ENCODE measurements around the gene MARCHF7. TPM values are rescaled to one million over a fixed set of nuclear protein-coding genes. Genes with fewer than 3 reads are reported as not detected.

MARCHF7 gene
- total RNA-seq, 3 donors from 2014 or later (not counting 1 experiment from before 2014, with no cell fraction given): 60.5 to 96.5 (median 66.8) TPM

DNA sequence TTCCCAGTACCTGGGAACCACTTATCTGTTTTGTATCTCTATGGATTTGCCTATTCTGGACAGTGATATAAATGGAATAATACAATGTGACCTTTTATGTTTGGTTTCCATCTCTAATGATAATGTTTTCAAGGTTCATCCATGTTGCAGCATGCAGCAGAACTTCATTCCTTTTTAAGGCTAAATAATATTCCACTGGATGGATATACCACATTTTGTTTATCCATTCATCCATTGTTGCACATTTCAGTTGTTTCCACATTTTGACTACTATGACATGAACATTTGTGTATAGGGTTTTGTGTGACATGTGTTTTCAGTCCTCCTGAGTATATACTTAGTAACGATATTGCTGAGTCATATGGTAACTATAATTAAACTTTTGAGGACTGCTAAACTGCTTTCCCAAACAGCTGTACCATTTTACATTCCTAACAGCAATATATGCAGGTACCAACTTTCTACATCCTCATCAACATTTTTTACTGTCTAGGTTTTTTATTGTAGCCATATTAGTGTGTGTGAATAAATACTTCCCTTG lies 17.7 kb upstream of the MARCHF7 start:
- intact Hi-C loops (cut with micrococcal nuclease): no loop called here
- H3K27ac Mint-ChIP-seq: no peak overlapping the region
- no peak overlapping the region for H3K4me3 ChIP-seq (ENCODE audit: low read length)
- no peak overlapping the region for H3K27ac ChIP-seq (ENCODE audit: low read length)
- peaks cover 0 to 2% of the 10 kb centered on the region in 2 donors for H3K9me3 Mint-ChIP-seq
- WGBS (ENCODE audit: insufficient coverage): no CpG with 5 or more reads among the region's 1 CpG
- H3K9me3 ChIP-seq (ENCODE audit: control insufficient read depth, insufficient read depth, low read length): no peaks in the 10 kb centered on the region
- DNase-seq (no peak), ATAC-seq (no peak)
- H3K27me3 Mint-ChIP-seq (ENCODE audit: low read depth in 2 of 2): no peaks in the 10 kb centered on the region
- TF ChIP-seq, protein P1, sequence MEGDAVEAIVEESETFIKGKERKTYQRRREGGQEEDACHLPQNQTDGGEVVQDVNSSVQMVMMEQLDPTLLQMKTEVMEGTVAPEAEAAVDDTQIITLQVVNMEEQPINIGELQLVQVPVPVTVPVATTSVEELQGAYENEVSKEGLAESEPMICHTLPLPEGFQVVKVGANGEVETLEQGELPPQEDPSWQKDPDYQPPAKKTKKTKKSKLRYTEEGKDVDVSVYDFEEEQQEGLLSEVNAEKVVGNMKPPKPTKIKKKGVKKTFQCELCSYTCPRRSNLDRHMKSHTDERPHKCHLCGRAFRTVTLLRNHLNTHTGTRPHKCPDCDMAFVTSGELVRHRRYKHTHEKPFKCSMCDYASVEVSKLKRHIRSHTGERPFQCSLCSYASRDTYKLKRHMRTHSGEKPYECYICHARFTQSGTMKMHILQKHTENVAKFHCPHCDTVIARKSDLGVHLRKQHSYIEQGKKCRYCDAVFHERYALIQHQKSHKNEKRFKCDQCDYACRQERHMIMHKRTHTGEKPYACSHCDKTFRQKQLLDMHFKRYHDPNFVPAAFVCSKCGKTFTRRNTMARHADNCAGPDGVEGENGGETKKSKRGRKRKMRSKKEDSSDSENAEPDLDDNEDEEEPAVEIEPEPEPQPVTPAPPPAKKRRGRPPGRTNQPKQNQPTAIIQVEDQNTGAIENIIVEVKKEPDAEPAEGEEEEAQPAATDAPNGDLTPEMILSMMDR (IDR thresholded peaks at IDR 0.05): no peak
- peaks cover 6% of the 10 kb centered on the region for H3K36me3 Mint-ChIP-seq
- no peaks in the 10 kb centered on the region for H3K36me3 ChIP-seq (ENCODE audit: control insufficient read depth, insufficient read depth, low read length)
- H3K4me3 Mint-ChIP-seq: no peak overlapping the region
- H3K4me1 ChIP-seq (ENCODE audit: control insufficient read depth, insufficient read depth, low read length): peaks cover 4% of the 10 kb centered on the region
- H3K27me3 ChIP-seq (ENCODE audit: control insufficient read depth, insufficient read depth, low read length): no peaks in the 10 kb centered on the region
- peaks cover 5 to 7% of the 10 kb centered on the region in 2 donors for H3K4me1 Mint-ChIP-seq

DNA sequence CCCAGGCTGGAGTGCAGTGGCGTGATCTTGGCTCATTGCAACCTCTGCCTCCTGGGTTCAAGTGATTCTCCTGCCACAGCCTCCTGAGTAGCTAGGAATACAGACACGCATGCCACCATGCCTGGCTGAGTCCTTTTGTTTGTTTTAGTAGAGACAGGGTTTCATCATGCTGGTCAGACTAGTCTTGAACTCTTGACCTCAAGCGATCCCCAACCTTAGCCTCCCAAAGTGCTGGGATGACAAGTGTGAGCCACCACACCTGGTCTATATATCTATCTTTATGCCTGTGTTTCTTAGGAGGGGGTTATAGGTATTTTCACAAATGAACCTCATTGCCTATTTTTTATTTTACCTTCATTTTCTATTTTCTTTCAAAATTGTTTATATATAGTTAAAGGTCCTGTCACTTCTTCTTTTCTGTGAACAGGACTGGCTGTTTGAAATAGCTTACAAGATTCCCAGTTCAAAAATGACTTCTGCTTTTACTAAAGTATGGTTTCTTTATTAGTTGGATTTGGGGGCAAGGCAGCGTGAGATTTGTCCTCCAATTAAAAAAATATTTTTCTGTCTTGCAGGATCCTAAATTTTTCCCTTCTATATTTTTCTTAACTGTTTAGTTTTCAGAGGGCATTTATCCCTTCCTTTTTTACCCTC lies 16.4 kb upstream of the MARCHF7 start:
- TF ChIP-seq, protein P1 (IDR thresholded peaks at IDR 0.05): no peak
- no peaks in the 10 kb centered on the region for H3K27me3 ChIP-seq (ENCODE audit: control insufficient read depth, insufficient read depth, low read length)
- no peak overlapping the region for H3K4me3 ChIP-seq (ENCODE audit: low read length)
- intact Hi-C loops (cut with micrococcal nuclease): no loop called here
- H3K4me1 ChIP-seq (ENCODE audit: control insufficient read depth, insufficient read depth, low read length): peaks cover 4% of the 10 kb centered on the region
- no peaks in the 10 kb centered on the region for H3K36me3 ChIP-seq (ENCODE audit: control insufficient read depth, insufficient read depth, low read length)
- H3K4me3 Mint-ChIP-seq: no peak overlapping the region
- H3K27ac ChIP-seq (ENCODE audit: low read length): no peak overlapping the region
- 83% methylated on average over 4 of the region's 4 CpGs for WGBS (ENCODE audit: insufficient coverage)
- DNase-seq (no peak), ATAC-seq (no peak)
- no peaks in the 10 kb centered on the region for H3K9me3 ChIP-seq (ENCODE audit: control insufficient read depth, insufficient read depth, low read length)
- H3K27me3 Mint-ChIP-seq (ENCODE audit: low read depth in 2 of 2): no peaks in the 10 kb centered on the region
- no peaks in the 10 kb centered on the region for H3K9me3 Mint-ChIP-seq
- H3K4me1 Mint-ChIP-seq: peaks cover 5 to 7% of the 10 kb centered on the region in 2 donors
- no peak overlapping the region for H3K27ac Mint-ChIP-seq
- H3K36me3 Mint-ChIP-seq: peaks cover 6% of the 10 kb centered on the region

DNA sequence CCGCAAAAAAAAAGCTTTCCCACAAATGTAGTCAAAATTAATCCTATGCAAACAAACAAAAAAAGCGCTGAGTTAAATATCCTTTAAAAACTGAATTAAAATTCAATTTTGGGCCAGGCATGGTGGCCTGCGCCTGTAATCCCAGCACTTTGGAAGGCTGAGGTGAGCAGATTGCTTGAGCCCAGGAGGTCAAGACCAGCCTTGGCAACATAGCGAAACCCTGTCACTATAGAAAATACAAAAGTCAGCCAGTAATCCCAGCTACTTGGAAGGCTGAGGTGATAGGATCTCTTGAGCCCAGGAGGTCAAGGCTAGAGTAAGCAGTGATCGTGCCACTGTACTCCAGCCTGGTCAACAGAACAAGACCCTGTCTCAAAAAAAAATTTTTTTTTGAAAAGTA lies 8.8 kb upstream of the MARCHF7 start:
- Mint-ChIP-seq H3K9me3 (no peaks in the 10 kb centered on the region), H3K27me3 (ENCODE audit: low read depth in 2 of 2) (no peaks in the 10 kb centered on the region), H3K27ac (no peak overlapping the region), H3K36me3 (no peaks in the 10 kb centered on the region), H3K4me1 (no peaks in the 10 kb centered on the region), H3K4me3 (no peak overlapping the region)
- no peak overlapping the region for H3K4me3 ChIP-seq (ENCODE audit: low read length)
- H3K27ac ChIP-seq (ENCODE audit: low read length): no peak overlapping the region
- no peaks in the 10 kb centered on the region for H3K9me3 ChIP-seq (ENCODE audit: control insufficient read depth, insufficient read depth, low read length)
- no peaks in the 10 kb centered on the region for H3K36me3 ChIP-seq (ENCODE audit: control insufficient read depth, insufficient read depth, low read length)
- ATAC-seq (no peak), DNase-seq (no peak)
- H3K4me1 ChIP-seq (ENCODE audit: control insufficient read depth, insufficient read depth, low read length): no peaks in the 10 kb centered on the region
- intact Hi-C loops (cut with micrococcal nuclease): no loop called here
- H3K27me3 ChIP-seq (ENCODE audit: control insufficient read depth, insufficient read depth, low read length): no peaks in the 10 kb centered on the region
- TF ChIP-seq, protein P1 (IDR thresholded peaks at IDR 0.05): no peak
- 97% methylated on average over 5 of the region's 5 CpGs for WGBS (ENCODE audit: insufficient coverage)
